ENCODE data around the gene NGRN. TPM values are rescaled to one million over a fixed set of nuclear protein-coding genes. Genes with fewer than 3 reads are reported as not detected.
"Not testable (repeated sequence)": the region's sequence is repeated elsewhere in the genome, so short reads cannot be mapped to it uniquely, and the experiment has no call there.

Gene NGRN
- total RNA-seq, 4 donors from 2014 or later, result 35.4 to 59.5 (median 43.3) TPM

DNA sequence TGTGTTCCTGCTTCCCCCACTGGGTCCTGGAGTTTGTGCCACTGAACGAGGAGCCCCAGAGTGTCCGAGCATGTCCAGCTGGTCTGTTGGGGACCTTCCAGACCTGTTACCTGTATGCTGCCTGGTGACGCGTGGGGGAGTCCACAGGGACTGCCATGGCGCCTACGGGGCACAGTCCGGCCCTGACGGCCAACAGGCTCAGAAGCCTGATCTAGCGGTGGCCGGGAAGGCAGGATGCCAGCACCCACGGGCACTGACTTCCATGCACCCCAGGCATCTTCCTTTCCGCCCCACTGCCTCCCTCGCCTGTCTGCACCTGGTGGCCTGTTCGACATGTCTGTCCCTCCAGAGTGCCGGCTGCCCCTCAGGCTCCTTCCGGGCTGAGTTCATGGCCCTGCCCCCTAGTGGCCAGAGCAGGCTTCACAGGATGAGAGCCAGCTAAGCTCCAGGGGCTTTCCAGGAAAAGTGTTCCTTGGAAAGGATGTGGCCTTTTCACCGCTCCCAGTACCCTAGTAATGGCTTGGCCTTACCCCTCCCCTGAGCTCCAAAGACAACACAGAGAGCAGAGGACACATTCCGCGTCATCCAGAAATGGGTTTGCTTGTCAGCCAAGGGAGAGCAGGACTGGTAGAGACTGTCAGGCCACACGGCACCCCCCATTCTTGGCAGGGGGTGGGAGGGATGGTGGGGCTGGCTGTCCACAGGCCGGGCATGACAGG, 35.7 kb downstream of the NGRN start:
- TF ChIP-seq, protein P1, sequence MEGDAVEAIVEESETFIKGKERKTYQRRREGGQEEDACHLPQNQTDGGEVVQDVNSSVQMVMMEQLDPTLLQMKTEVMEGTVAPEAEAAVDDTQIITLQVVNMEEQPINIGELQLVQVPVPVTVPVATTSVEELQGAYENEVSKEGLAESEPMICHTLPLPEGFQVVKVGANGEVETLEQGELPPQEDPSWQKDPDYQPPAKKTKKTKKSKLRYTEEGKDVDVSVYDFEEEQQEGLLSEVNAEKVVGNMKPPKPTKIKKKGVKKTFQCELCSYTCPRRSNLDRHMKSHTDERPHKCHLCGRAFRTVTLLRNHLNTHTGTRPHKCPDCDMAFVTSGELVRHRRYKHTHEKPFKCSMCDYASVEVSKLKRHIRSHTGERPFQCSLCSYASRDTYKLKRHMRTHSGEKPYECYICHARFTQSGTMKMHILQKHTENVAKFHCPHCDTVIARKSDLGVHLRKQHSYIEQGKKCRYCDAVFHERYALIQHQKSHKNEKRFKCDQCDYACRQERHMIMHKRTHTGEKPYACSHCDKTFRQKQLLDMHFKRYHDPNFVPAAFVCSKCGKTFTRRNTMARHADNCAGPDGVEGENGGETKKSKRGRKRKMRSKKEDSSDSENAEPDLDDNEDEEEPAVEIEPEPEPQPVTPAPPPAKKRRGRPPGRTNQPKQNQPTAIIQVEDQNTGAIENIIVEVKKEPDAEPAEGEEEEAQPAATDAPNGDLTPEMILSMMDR (IDR thresholded peaks at IDR 0.05), result peak in 5 of 6 experiments; percentile 48 to 86 (median 79)
- TF ChIP-seq POLR2A (IDR thresholded peaks at IDR 0.05), result no peak
- intact Hi-C loops (cut with DNase I), result no loop called here
- Histone ChIP-seq H3K36me3 (no peaks in the 10 kb centered on the region), H3K27me3 (no peaks in the 10 kb centered on the region), H3K4me1 (peaks cover 0 to 10% (median 7%) of the 10 kb centered on the region in 3 donors), H3K9me3 (no peaks in the 10 kb centered on the region), H3K4me3 (peak overlapping the region in 1 of 4 donors; percentile 19), H3K27ac (peak overlapping the region in 1 of 4 donors; percentile 47)
- WGBS, 2 donors, result 55 to 67% methylated on average over 12 to 16 of the region's 21 CpGs
- no peak for DNase-seq

DNA sequence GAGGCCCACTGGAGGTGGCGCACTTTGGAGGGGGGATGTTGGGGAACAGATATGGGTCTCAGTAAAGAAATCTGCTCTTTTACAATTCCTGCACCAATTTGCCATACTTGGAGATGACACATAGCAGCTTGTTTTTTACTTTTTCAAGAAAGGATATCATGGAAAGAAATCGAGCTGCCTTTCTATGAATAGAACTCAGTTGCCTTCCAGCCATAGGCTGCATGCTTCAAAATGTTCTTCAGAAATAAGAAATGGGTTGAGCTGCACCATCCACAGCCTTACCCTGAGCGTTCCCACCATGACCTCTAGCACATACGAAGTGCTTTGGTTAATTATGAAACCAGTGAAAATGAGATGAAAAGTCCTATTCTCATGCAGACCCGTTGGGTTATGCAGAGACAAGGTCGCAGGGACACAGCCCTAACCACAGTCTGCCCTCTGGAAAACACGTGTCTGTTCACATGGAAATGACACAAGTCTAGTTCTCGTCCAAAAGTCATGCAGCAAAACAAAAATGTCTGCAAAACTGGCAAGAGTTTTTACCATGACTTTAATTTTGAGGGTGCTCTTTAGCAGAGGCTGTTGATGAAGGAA, 36.3 kb downstream of the NGRN start:
- intact Hi-C loops (cut with DNase I), result no loop called here
- Histone ChIP-seq H3K36me3 (no peaks in the 10 kb centered on the region), H3K4me3 (no peak overlapping the region), H3K4me1 (peaks cover 0 to 10% (median 7%) of the 10 kb centered on the region in 3 donors), H3K27ac (peak overlapping the region in 1 of 4 donors; percentile 47), H3K9me3 (no peaks in the 10 kb centered on the region), H3K27me3 (no peaks in the 10 kb centered on the region)
- WGBS, 2 donors, result 47 to 64% methylated on average over 7 of the region's 8 CpGs
- TF ChIP-seq, protein P1 (IDR thresholded peaks at IDR 0.05), result no peak
- TF ChIP-seq POLR2A (IDR thresholded peaks at IDR 0.05), result no peak
- no peak for DNase-seq

DNA sequence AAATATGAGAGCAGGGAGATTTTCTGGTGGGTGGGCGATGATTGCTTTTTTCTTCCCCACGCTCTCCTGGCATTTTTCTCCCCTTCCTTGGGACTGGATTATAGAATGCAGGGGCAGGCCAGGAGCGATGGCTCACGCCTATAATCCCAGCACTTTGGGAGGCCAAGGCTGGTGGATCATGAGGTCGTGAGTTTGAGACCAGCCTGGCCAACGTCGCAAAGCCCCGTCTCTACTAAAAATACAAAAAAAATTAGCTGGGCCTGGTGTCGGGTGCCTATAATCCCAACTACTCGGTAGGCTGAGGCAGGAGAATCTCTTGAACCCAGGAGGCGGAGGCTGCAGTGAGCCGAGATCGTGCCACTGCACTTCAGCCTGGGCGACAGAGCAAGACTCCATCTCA, 39.9 kb downstream of the NGRN start:
- WGBS, 2 donors, result 87 to 93% methylated on average over 13 to 14 of the region's 14 CpGs

DNA sequence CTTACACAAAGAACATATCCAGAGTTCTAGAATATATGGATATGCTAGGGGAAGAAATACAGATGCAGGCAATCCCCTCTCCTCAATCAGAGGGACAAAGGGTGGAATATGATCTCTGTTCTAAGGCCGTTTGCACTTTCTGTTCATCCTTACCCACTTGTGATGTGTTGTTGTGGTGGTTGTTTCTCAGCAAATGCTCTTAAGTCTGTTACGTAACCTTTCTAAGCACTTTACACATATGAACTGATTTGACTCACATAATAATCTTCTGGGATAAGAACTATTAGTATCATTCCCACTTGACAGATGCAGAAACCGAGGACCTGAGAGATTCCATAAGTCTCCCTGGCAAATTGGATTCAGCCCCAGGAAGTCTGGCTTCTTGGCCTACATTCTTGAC, 40.5 kb downstream of the NGRN start:
- Histone ChIP-seq H3K4me3 (no peak overlapping the region), H3K4me1 (peaks cover 0 to 7% (median 6%) of the 10 kb centered on the region in 3 donors), H3K36me3 (no peaks in the 10 kb centered on the region), H3K27ac (no peak overlapping the region), H3K27me3 (no peaks in the 10 kb centered on the region), H3K9me3 (no peaks in the 10 kb centered on the region)
- intact Hi-C loops (cut with DNase I), result no loop called here
- TF ChIP-seq, protein P1 (IDR thresholded peaks at IDR 0.05), result no peak
- TF ChIP-seq POLR2A (IDR thresholded peaks at IDR 0.05), result no peak
- WGBS, 2 donors, result 67 to 86% methylated on average over 3 of the region's 3 CpGs
- DNase-seq, result no peak

More for the DNA sequence above, 39.9 kb downstream of the NGRN start:
- DNase-seq; H3K36me3 ChIP-seq; H3K27ac ChIP-seq; H3K4me3 ChIP-seq; intact Hi-C loops (cut with DNase I); H3K4me1 ChIP-seq; H3K27me3 ChIP-seq; H3K9me3 ChIP-seq: not testable (repeated sequence)

DNA sequence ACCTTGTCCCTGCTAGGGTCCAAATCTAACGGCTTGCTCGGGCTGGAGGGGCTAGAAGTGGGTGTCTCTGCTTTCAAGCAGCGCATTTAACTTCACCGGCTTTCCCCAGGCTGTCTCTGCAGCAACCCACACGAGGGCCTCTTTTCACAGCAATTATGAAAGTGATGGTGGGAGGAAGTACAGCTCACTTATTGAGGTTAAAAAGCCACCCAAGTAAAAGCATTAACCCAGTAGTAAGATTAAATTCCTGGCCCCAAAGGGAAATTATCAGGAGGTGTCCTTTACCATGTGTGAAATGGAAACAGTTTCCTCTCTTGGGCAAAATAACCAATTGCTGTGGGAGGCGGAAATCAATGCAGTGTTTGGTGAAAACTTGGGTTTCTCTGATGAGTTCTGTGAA, 41.1 kb downstream of the NGRN start:
- Histone ChIP-seq H3K9me3 (no peaks in the 10 kb centered on the region), H3K27ac (no peak overlapping the region)
- no peak for DNase-seq

More for the DNA sequence above, 41.1 kb downstream of the NGRN start:
- H3K27me3 ChIP-seq, result no peaks in the 10 kb centered on the region
- intact Hi-C loops (cut with DNase I), result no loop called here
- H3K36me3 ChIP-seq, result no peaks in the 10 kb centered on the region
- 59 to 67% methylated on average over 6 of the region's 6 CpGs for WGBS, 2 donors
- peaks cover 0 to under 1% (median 0%) of the 10 kb centered on the region in 3 donors for H3K4me1 ChIP-seq
- TF ChIP-seq, protein P1 (IDR thresholded peaks at IDR 0.05), result no peak
- no peak for TF ChIP-seq POLR2A (IDR thresholded peaks at IDR 0.05)
- H3K4me3 ChIP-seq, result no peak overlapping the region

All from esophagus squamous epithelium (tissue), 5 donors.